Liver (tissue), 9 donors: ENCODE results near the gene RALGAPA2. TPM values are rescaled to one million over a fixed set of nuclear protein-coding genes. Genes with fewer than 3 reads are reported as not detected.

Source experiments
- DNase-seq: peaks from one replicate; pipeline ENCODE4 v3.0.0-alpha.2; 2017; ENCODE audit warnings: low spot score
- H3K27ac ChIP-seq, 2 donors: one replicate each; pipeline ENCODE4 v1.7.0; 2013; ENCODE audit warnings: inconsistent platforms in 2 of 2, low read length in 2 of 2, control low read depth in 1 of 2, low read depth in 1 of 2, mild to moderate bottlenecking in 1 of 2
- H3K27me3 ChIP-seq, 4 donors: one replicate each; pipeline versions ENCODE4 v1.6.1 to v1.7.0; 2013; ENCODE audit warnings: low read length in 3 of 4, inconsistent platforms in 1 of 4, mild to moderate bottlenecking in 1 of 4, moderate library complexity in 1 of 4; ENCODE audit not compliant: control insufficient read depth in 4 of 4, insufficient read depth in 4 of 4
- H3K36me3 ChIP-seq, 4 donors: one replicate each; pipeline versions ENCODE4 v1.6.1 to v1.7.0; 2013; ENCODE audit warnings: low read length in 3 of 4, mild to moderate bottlenecking in 3 of 4, low read depth in 1 of 4, moderate library complexity in 1 of 4; ENCODE audit not compliant: control insufficient read depth in 4 of 4, insufficient read depth in 3 of 4
- H3K4me1 ChIP-seq, 4 donors: one replicate each; pipeline versions ENCODE4 v1.6.1 to v1.7.0; 2013; ENCODE audit warnings: low read length in 3 of 4, mild to moderate bottlenecking in 3 of 4, moderate library complexity in 1 of 4; ENCODE audit not compliant: control insufficient read depth in 4 of 4, insufficient read depth in 4 of 4
- H3K4me3 ChIP-seq, 3 donors: one replicate each; pipeline versions ENCODE4 v1.6.1 to v1.7.0; 2013; ENCODE audit warnings: low read length in 3 of 3, control low read depth in 1 of 3, low read depth in 1 of 3, mild to moderate bottlenecking in 1 of 3
- H3K9ac ChIP-seq, 2 donors: one replicate each; pipeline ENCODE4 v1.7.0; 2013; ENCODE audit warnings: low read length in 2 of 2, mild to moderate bottlenecking in 2 of 2, moderate library complexity in 2 of 2, control low read depth in 1 of 2, low read depth in 1 of 2
- H3K9me3 ChIP-seq, 4 donors: one replicate each; pipeline versions ENCODE4 v1.6.1 to v1.7.0; 2013; ENCODE audit warnings: low read length in 3 of 4; ENCODE audit not compliant: control insufficient read depth in 4 of 4
- EGR1 ChIP-seq, 2 donors: IDR thresholded peaks; 2 replicates each; pipeline ENCODE4 v1.6.1; 2016 to 2018; ENCODE audit warnings: antibody characterized with exemption in 2 of 2, low read depth in 2 of 2
- FOXA1 ChIP-seq: IDR thresholded peaks from 2 replicates; pipeline ENCODE4 v1.6.1; 2016; ENCODE audit warnings: antibody characterized with exemption
- FOXA2 ChIP-seq: IDR thresholded peaks from 2 replicates; pipeline ENCODE4 v1.6.1; 2016; ENCODE audit warnings: antibody characterized with exemption
- GABPA ChIP-seq, 2 donors: IDR thresholded peaks in 1 of 2; conservative IDR thresholded peaks in 1 of 2; 2 replicates each; pipeline ENCODE4 v1.6.1; 2016; ENCODE audit warnings: antibody characterized with exemption in 2 of 2, mild to moderate bottlenecking in 1 of 2, moderate library complexity in 1 of 2
- HNF4A ChIP-seq, 2 donors: conservative IDR thresholded peaks; 2 replicates each; pipeline ENCODE4 v1.6.1; 2016; ENCODE audit warnings: antibody characterized with exemption in 2 of 2, mild to moderate bottlenecking in 2 of 2
- HNF4G ChIP-seq: IDR thresholded peaks from 2 replicates; pipeline ENCODE4 v1.6.1; 2016; ENCODE audit warnings: antibody characterized with exemption
- JUND ChIP-seq, 2 donors: IDR thresholded peaks; 2 replicates each; pipeline ENCODE4 v1.6.1; 2016; ENCODE audit warnings: antibody characterized with exemption in 2 of 2
- RXRA ChIP-seq, 2 donors: IDR thresholded peaks; 2 replicates each; pipeline ENCODE4 v1.6.1; 2017 to 2018; ENCODE audit warnings: antibody characterized with exemption in 2 of 2, mild to moderate bottlenecking in 1 of 2
- SP1 ChIP-seq: IDR thresholded peaks from 2 replicates; pipeline ENCODE4 v1.6.1; 2018; ENCODE audit warnings: antibody characterized with exemption, mild to moderate bottlenecking
- TAF1 ChIP-seq: conservative IDR thresholded peaks from 2 replicates; pipeline ENCODE4 v1.6.1; 2016; ENCODE audit warnings: antibody characterized with exemption, mild to moderate bottlenecking
- YY1 ChIP-seq: IDR thresholded peaks from 2 replicates; pipeline ENCODE4 v1.6.1; 2016; ENCODE audit warnings: antibody characterized with exemption, mild to moderate bottlenecking
- WGBS: extraction: QIAGEN DNeasy Blood & Tissue Kit; methylation state at CpG from one replicate; pipeline ENCODE4 v1.1.7; 2013; 5-methylcytosine and 5-hydroxymethylcytosine counted together
- polyA plus RNA-seq, 2 donors: library from polyadenylated mRNA; stranded (reverse) in 1 of 2; unstranded in 1 of 2; fragments of 200-250 nt in 1 of 2; fragments of >200 nt in 1 of 2; fragmentation: Nextera tagmentation in 1 of 2; extraction: Ambion mirVana in 1 of 2; gene quantifications; one replicate each; pipeline versions ENCODE4 v1.2.1 to v1.2.3, GENCODE V29; 2013 to 2015
- total RNA-seq, 2 donors: library from RNA; depleted of rRNA; stranded (reverse); fragments of >200 nt; gene quantifications; one replicate each; pipeline ENCODE4 v1.2.3, GENCODE V29; 2014
- TF ChIP-seq, protein P1 (sequence below): IDR thresholded peaks from 2 replicates; pipeline ENCODE4 v1.6.1; 2016; ENCODE audit warnings: antibody characterized with exemption
- TF ChIP-seq, protein P2 (sequence below): IDR thresholded peaks from 2 replicates; pipeline ENCODE4 v1.6.1; 2016; ENCODE audit warnings: antibody characterized with exemption
- TF ChIP-seq, protein P3 (sequence below): fragments of 150-350 bp; IDR thresholded peaks from 2 replicates; pipeline ENCODE4 v1.5.1; 2017; ENCODE audit warnings: improper control_type of control experiment, low read depth, low read length; ENCODE audit not compliant: missing input control
- TF ChIP-seq, protein P4 (sequence below): IDR thresholded peaks from 2 replicates; pipeline ENCODE4 v1.6.1; 2016; ENCODE audit warnings: antibody characterized with exemption
- TF ChIP-seq, protein P5 (sequence below): IDR thresholded peaks from 2 replicates; pipeline ENCODE4 v1.6.1; 2016; ENCODE audit warnings: antibody characterized with exemption, mild to moderate bottlenecking
- donor health status: healthy.
- donor health status: healthy.
- donor health status: healthy.
- donor health status: healthy.
- donor health status: healthy.

The RALGAPA2 gene
- total and polyA plus RNA-seq, 4 donors: 14.8 to 89.9 (median 25.1) TPM

DNA sequence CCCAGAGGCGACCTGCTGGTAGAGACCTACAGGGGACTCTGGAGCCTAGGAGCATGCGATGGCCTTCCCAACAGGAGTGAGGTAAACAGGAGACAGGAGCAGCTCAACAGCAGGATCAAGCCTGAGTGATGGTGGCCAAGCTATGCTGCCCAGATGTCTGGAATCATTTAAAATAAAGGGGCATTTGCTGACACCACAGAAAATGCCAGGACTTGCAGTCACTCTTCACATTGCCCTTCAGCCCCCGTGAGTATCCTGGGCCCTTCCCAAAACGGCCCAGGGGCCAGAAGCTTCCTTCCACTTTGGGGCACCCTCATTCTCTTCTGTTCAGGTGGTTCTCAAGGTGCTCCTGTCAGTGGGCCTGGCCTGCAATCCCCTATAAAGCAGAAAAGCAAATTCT, 321.3 kb downstream of the RALGAPA2 start:
- Histone ChIP-seq H3K27ac (no peak overlapping the region), H3K4me3 (no peak overlapping the region), H3K36me3 (peaks cover 7 to 53% (median 18%) of the 10 kb centered on the region in 4 donors), H3K9me3 (no peaks in the 10 kb centered on the region), H3K9ac (no peak overlapping the region), H3K4me1 (no peaks in the 10 kb centered on the region), H3K27me3 (no peaks in the 10 kb centered on the region)
- TF ChIP-seq YY1 (no peak), FOXA1 (no peak), GABPA (IDR thresholded peaks at IDR 0.05 in 1 of 2, conservative IDR thresholded peaks at IDR 0.05 in 1 of 2) (no peak), SP1 (no peak)
- TF ChIP-seq, protein P1, sequence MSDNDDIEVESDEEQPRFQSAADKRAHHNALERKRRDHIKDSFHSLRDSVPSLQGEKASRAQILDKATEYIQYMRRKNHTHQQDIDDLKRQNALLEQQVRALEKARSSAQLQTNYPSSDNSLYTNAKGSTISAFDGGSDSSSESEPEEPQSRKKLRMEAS: no peak
- TF ChIP-seq, protein P2, sequence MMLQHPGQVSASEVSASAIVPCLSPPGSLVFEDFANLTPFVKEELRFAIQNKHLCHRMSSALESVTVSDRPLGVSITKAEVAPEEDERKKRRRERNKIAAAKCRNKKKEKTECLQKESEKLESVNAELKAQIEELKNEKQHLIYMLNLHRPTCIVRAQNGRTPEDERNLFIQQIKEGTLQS: no peak
- TF ChIP-seq, protein P3, sequence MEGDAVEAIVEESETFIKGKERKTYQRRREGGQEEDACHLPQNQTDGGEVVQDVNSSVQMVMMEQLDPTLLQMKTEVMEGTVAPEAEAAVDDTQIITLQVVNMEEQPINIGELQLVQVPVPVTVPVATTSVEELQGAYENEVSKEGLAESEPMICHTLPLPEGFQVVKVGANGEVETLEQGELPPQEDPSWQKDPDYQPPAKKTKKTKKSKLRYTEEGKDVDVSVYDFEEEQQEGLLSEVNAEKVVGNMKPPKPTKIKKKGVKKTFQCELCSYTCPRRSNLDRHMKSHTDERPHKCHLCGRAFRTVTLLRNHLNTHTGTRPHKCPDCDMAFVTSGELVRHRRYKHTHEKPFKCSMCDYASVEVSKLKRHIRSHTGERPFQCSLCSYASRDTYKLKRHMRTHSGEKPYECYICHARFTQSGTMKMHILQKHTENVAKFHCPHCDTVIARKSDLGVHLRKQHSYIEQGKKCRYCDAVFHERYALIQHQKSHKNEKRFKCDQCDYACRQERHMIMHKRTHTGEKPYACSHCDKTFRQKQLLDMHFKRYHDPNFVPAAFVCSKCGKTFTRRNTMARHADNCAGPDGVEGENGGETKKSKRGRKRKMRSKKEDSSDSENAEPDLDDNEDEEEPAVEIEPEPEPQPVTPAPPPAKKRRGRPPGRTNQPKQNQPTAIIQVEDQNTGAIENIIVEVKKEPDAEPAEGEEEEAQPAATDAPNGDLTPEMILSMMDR: no peak
- TF ChIP-seq, protein P4, sequence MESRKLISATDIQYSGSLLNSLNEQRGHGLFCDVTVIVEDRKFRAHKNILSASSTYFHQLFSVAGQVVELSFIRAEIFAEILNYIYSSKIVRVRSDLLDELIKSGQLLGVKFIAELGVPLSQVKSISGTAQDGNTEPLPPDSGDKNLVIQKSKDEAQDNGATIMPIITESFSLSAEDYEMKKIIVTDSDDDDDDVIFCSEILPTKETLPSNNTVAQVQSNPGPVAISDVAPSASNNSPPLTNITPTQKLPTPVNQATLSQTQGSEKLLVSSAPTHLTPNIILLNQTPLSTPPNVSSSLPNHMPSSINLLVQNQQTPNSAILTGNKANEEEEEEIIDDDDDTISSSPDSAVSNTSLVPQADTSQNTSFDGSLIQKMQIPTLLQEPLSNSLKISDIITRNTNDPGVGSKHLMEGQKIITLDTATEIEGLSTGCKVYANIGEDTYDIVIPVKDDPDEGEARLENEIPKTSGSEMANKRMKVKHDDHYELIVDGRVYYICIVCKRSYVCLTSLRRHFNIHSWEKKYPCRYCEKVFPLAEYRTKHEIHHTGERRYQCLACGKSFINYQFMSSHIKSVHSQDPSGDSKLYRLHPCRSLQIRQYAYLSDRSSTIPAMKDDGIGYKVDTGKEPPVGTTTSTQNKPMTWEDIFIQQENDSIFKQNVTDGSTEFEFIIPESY: no peak
- no peak for DNase-seq
- WGBS: 92% methylated on average over 4 of the region's 4 CpGs

DNA sequence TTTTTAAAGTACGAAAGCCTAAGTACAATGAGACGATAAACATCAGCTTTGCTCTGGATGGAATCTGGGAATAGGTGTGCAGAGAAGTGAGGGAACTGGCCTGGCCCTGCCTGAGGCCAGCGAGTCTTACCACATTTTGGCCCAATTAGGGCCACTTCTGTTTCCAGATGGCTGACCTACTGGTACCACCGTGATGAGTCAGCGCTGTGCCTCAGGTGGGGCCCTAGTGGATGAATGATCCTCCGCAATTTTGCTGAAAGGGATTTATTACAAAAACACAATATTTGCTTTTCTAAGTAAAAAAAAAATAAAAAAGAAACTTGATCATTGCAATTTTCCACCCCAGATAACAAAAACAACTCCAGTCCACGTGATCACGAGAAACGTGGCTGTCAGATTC, 322.1 kb downstream of the RALGAPA2 start:
- H3K36me3 ChIP-seq: peaks cover 4 to 45% (median 18%) of the 10 kb centered on the region in 4 donors
- DNase-seq: no peak
- TF ChIP-seq YY1 (no peak), HNF4G (no peak), JUND (IDR thresholded peaks at IDR 0.05) (no peak), EGR1 (IDR thresholded peaks at IDR 0.05; ENCODE audit: low read depth in 2 of 2) (no peak), HNF4A (conservative IDR thresholded peaks at IDR 0.05) (no peak), FOXA1 (no peak), FOXA2 (no peak), GABPA (IDR thresholded peaks at IDR 0.05 in 1 of 2, conservative IDR thresholded peaks at IDR 0.05 in 1 of 2) (no peak), RXRA (IDR thresholded peaks at IDR 0.05) (no peak), TAF1 (no peak)
- TF ChIP-seq, protein P5, sequence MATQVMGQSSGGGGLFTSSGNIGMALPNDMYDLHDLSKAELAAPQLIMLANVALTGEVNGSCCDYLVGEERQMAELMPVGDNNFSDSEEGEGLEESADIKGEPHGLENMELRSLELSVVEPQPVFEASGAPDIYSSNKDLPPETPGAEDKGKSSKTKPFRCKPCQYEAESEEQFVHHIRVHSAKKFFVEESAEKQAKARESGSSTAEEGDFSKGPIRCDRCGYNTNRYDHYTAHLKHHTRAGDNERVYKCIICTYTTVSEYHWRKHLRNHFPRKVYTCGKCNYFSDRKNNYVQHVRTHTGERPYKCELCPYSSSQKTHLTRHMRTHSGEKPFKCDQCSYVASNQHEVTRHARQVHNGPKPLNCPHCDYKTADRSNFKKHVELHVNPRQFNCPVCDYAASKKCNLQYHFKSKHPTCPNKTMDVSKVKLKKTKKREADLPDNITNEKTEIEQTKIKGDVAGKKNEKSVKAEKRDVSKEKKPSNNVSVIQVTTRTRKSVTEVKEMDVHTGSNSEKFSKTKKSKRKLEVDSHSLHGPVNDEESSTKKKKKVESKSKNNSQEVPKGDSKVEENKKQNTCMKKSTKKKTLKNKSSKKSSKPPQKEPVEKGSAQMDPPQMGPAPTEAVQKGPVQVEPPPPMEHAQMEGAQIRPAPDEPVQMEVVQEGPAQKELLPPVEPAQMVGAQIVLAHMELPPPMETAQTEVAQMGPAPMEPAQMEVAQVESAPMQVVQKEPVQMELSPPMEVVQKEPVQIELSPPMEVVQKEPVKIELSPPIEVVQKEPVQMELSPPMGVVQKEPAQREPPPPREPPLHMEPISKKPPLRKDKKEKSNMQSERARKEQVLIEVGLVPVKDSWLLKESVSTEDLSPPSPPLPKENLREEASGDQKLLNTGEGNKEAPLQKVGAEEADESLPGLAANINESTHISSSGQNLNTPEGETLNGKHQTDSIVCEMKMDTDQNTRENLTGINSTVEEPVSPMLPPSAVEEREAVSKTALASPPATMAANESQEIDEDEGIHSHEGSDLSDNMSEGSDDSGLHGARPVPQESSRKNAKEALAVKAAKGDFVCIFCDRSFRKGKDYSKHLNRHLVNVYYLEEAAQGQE: no peak
- TF ChIP-seq, protein P3: no peak
- TF ChIP-seq, protein P2: no peak

More for the DNA sequence above, 322.1 kb downstream of the RALGAPA2 start:
- H3K9ac ChIP-seq: no peak overlapping the region
- WGBS: 97% methylated on average over 9 of the region's 9 CpGs
- H3K4me1 ChIP-seq: no peaks in the 10 kb centered on the region
- no peaks in the 10 kb centered on the region for H3K9me3 ChIP-seq
- no peak overlapping the region for H3K4me3 ChIP-seq
- H3K27me3 ChIP-seq: no peaks in the 10 kb centered on the region
- H3K27ac ChIP-seq: no peak overlapping the region
